Activated CD4-positive, alpha-beta T cell treated with anti-CD3 and anti-CD28 coated beads, Interleukin-2, amount 50 U/mL, for 24 hours (primary cell): ENCODE results near the gene DTNA.

ENCODE experiments used
- DNase-seq, 2 donors: peaks; one replicate each; pipeline ENCODE4 v3.0.0-alpha.2; 2020; ENCODE audit warnings: low read depth in 1 of 2, low spot score in 1 of 2

The DTNA gene

GRCh38 chr18:34847408-34847807 is 137.3 kb downstream of the DTNA start:
- DNase-seq = no peak

GRCh38 chr18:34848156-34848555 is 138.1 kb downstream of the DTNA start:
- DNase-seq = no peak

DNA sequence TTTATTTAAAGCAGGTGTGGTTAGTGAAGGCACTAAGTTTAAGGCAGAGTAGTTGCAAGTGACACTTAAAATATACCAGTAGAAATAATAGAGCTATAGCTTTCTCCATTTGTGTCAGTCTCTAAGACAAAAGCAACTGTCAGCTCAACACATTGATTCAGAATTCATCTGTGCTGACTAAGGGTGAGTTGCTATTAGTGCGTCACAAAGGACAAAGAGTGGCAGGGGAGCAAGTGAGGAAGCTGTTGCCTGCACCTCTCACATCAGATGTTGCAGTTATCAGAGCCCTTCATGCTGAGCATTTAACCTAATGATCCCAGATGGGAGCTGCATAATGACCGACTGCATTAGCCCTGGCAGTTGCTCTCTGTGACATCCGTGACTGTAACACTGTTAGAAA is 138.6 kb downstream of the DTNA start:
- DNase-seq = no peak

GRCh38 chr18:34857320-34857719 is 147.2 kb downstream of the DTNA start:
- DNase-seq = no peak

- no peak for DNase-seq
Observed at GRCh38 chr18:34858188-34858587, 148.1 kb downstream of the DTNA start.

DNA sequence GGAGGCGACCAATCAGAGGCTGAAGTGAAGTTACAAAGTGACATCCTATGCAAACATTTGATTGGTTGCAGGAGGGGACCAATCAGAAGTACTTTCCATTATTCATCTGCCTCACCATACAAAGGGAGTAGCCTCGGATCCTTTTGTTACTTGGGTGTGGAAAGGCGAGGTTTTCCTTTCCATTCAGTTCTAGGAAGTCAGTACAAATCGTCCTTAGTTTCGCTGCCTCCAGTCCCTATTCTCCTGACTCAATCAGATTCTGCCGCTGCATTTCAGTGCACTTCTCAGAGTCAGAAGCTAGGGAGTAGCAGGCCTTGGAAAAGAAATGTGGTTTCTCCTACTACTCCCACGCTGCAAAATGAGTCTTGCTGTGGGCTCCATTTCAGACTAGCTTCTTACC is 149.4 kb downstream of the DTNA start:
- DNase-seq = no peak

DNA sequence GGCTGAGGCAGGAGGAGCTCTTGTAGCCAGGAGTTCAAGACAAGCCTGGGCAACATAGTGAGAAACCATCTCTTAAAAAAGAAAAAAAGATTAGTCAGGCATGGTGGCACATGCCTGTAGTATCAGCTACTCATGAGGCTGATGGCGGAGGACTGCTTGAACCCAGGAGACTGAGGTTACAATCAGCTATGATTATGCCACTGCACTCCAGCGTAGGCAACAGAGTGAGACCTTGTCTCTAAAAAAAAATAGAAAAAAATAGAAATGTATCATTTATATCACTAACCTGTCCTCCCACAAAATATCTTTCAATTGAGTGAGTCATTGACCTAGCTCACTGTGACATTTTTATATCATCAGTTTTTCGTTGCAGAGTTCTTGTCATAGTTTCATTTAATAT is 152.5 kb downstream of the DTNA start:
- DNase-seq = no peak

GRCh38 chr18:34863702-34864101 is 153.6 kb downstream of the DTNA start:
- DNase-seq = no peak

DNA sequence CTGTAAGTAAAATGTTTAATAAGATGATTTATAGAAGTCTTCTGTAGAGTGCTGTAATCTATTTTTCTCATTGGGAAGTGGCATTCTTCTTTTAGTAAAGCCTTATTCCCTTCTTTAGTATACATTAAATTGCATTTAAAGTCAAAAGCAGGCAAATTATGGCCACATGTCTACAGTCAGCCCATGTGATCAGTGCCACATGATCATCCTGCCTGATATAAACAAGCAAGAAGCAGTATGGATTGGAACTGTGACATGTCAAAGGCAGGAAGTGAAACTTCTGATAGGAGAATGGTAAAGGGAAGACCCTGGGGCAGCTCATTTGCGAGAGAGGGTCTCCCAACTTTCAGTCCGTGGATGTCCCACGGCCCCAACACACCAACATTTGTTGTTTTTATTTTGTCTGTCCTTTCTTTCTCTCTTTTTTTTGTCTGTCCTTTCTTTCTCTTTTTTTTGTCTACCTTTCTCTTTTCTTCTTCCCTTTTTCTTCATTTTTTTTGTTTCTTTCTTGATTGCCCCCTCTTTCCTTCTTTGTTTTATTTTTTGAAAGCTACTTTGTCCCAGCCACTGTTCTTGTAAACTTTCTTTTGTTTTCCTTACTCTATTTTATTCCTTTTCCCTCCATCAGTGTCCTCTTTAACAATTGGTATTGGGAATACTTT is 154.9 kb downstream of the DTNA start:
- no peak for DNase-seq

DNA sequence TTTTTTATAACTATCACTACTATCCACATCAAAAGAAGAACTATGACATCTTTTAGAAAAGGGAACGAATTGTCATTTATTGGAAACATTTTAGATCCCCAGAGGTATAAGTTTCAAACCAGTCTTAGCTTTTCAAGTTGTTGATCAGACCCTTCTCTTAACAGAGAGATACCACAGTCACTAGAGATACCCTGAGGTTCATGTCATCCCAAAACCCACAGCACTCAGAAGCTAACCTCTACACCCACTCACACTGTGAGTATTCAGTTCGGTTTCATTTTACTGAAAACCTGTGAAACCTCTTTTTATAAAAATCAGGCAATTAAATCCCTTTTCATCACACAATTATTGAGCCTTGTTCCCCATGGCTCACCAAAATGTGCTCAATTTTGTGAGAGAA is 156.2 kb downstream of the DTNA start:
- DNase-seq = peak in 1 of 2 donors; percentile 37

GRCh38 chr18:34866739-34867138 is 156.6 kb downstream of the DTNA start:
- DNase-seq = no peak

GRCh38 chr18:34867520-34867919 is 157.4 kb downstream of the DTNA start:
- DNase-seq = no peak

- DNase-seq = no peak
Observed at GRCh38 chr18:34870555-34871310, 160.6 kb downstream of the DTNA start.

GRCh38 chr18:34871435-34871834 is 161.3 kb downstream of the DTNA start:
- DNase-seq = no peak

GRCh38 chr18:34872066-34872465 is 162.0 kb downstream of the DTNA start:
- DNase-seq = no peak

- DNase-seq = no peak
Observed at GRCh38 chr18:34873986-34874580, 164.0 kb downstream of the DTNA start.

GRCh38 chr18:34875150-34875549 is 165.1 kb downstream of the DTNA start:
- DNase-seq = no peak

- DNase-seq = no peak
Observed at GRCh38 chr18:34880403-34880802, 170.3 kb downstream of the DTNA start.

DNA sequence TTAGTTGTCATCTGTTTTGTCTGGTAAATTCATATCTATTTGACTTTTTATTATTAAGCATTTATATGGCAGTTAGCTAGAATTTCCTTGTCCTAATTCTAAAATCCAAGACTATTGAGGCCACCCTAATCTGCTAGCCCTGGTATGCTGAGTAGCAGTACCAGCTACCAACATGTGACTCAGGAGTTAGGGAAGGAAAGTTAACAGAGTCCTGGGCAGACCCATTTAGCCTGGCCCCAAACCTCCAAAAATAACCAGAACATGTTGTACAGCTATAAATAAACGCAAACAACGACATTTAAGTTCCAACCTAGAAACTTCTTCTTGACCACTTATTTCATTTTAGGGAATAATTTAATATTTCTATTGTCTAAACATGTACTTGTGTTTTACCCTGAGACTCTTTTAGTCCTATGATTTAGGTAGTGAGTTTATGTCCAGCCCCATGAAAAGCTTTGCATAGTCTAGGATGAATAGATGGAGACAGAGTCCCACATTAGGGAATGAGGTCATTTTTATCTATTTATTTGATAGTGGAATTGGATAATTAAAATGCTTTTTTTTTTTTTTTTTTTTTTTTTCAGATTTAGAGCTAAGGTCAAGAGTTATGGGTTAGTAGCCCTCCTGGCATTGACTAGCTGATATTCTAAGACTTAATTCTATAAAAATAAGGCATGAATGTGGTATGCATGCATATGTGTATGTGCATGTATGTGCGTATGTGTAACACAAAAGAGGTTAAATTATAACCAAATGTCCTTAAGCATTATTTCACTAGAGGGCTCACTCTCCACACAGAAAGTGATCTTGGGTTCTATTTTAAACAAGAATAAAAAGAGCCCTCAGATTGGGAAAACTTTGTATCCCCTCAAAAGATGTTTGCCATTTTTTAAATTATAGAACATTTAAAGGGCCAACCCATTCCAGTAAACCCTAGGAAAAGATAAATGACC is 171.1 kb downstream of the DTNA start:
- DNase-seq = no peak

- no peak for DNase-seq
Observed at GRCh38 chr18:34884436-34884835, 174.3 kb downstream of the DTNA start.

DNA sequence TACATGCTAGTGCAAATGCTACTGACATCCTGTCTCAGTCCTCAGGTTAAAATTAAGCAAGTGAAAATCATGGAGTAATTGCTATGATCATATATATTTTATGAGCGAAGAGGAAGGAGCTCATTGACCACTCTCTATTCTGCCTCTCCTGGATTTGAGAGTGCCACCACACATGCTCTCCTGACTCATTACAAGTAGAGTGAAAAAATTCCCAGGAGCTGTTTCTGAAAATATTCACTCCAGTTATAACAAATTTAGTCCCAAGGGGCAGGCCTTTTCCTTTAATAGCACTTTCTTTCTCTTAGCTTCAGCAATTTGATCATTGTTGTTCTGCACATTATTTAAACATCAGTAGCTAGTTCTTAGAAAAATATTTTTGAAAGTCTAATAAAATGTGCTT is 176.1 kb downstream of the DTNA start:
- no peak for DNase-seq
